DOHH2 (cell line): ENCODE results near the gene CEP295NL.

Experiments used
- H3F3A ChIP-seq: fragments of 200-600 bp; sonication (generic), shearing (Covaris generic); 2 replicates; pipeline ENCODE4 v1.6.0; 2016; ENCODE audit warnings: antibody characterized with exemption, mild to moderate bottlenecking; ENCODE audit not compliant: control insufficient read depth, insufficient read depth
- H3K27ac ChIP-seq: fragments of 200-600 bp; sonication (generic); 2 replicates; pipeline ENCODE4 v1.5.1; 2014; ENCODE audit warnings: low read depth, mild to moderate bottlenecking, low read length, moderate library complexity
- H3K27me3 ChIP-seq: fragments of 200-600 bp; sonication (generic); 2 replicates; pipeline ENCODE4 v1.6.1; 2014; ENCODE audit warnings: mild to moderate bottlenecking, low read length, mixed read lengths; ENCODE audit not compliant: control insufficient read depth
- H3K36me3 ChIP-seq: fragments of 200-600 bp; sonication (generic); 2 replicates; pipeline ENCODE4 v1.6.1; 2014; ENCODE audit warnings: mild to moderate bottlenecking, low read length, moderate library complexity, mixed read lengths; ENCODE audit not compliant: control insufficient read depth
- H3K4me1 ChIP-seq: fragments of 200-600 bp; sonication (generic); 2 replicates; pipeline ENCODE4 v1.6.1; 2014; ENCODE audit warnings: mild to moderate bottlenecking, low read length, mixed read lengths; ENCODE audit not compliant: control insufficient read depth
- H3K4me2 ChIP-seq: fragments of 200-600 bp; sonication (generic); 2 replicates; pipeline ENCODE4 v1.6.0; 2014; ENCODE audit warnings: mild to moderate bottlenecking, low read length, moderate library complexity
- H3K4me3 ChIP-seq: fragments of 200-600 bp; sonication (generic); 2 replicates; pipeline ENCODE4 v1.5.1; 2014; ENCODE audit warnings: mild to moderate bottlenecking, low read length, mixed read lengths
- H3K79me2 ChIP-seq: fragments of 200-600 bp; sonication (generic); 2 replicates; pipeline ENCODE4 v1.6.1; 2014; ENCODE audit warnings: mild to moderate bottlenecking, low read length, mixed read lengths; ENCODE audit not compliant: control insufficient read depth
- H3K9me2 ChIP-seq: fragments of 200-600 bp; sonication (generic); replicated peaks from 2 replicates; pipeline ENCODE4 v1.6.1; 2014; ENCODE audit warnings: mild to moderate bottlenecking, low read length, mixed read lengths; ENCODE audit not compliant: control insufficient read depth
- H3K9me3 ChIP-seq: fragments of 200-600 bp; sonication (generic); 2 replicates; pipeline ENCODE4 v1.6.1; 2014; ENCODE audit warnings: antibody characterized with exemption, low read length, mixed read lengths; ENCODE audit not compliant: control insufficient read depth, insufficient read depth
- H4K20me1 ChIP-seq: fragments of 200-600 bp; sonication (generic); 2 replicates; pipeline ENCODE4 v1.6.0; 2014; ENCODE audit warnings: low read depth, mild to moderate bottlenecking, antibody characterized with exemption, low read length, moderate library complexity; ENCODE audit not compliant: control insufficient read depth, insufficient read depth
- CTCF ChIP-seq: fragments of 200-600 bp; sonication (generic); IDR thresholded peaks from one replicate; pipeline ENCODE4 v1.5.1; 2014; ENCODE audit warnings: antibody characterized with exemption, mild to moderate bottlenecking, low read depth, low read length; ENCODE audit not compliant: poor library complexity, severe bottlenecking
- EZH2phosphoT487 ChIP-seq: fragments of 200-600 bp; sonication (generic); IDR thresholded peaks from 2 replicates; pipeline ENCODE4 v1.6.1; 2017; ENCODE audit warnings: borderline replicate concordance, mild to moderate bottlenecking, antibody characterized with exemption, low read length, moderate library complexity, mixed read lengths

The CEP295NL gene

DNA sequence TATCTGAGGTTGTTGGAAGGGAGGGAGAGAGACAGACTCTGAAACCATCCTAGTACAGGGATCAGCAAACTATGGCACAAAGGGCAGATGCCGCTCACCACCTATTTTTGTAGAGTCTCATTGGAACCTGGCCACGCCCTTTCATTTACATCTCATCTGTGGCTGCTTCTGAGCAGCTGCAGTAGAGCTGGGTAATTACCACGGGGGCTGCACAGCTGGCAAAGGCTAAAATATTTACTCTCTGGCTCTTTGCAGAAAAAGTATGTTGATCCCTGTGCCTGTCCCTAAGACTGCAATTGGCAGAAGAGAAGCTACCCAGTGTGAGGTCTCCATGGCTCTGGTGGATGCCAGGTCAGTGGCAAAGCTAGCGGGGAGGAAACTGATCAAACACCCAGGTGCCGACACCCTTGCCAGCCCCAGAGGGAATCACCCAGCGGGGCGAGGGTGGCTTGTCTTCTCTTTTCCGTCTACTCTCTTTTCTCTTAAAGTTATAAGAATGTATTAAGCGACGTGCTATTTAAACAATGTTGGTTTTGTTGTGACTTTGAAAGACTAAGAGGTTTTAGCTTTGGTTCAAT lies 14.0 kb downstream of the CEP295NL start:
- Histone ChIP-seq H3K27me3 (peaks cover 36% of the 10 kb centered on the region), H3K4me1 (peaks cover 4% of the 10 kb centered on the region; the same call in 1 of the 2 replicates), H3K4me2 (no peak overlapping the region), H3K9me3 (no peaks in the 10 kb centered on the region), H3K36me3 (no peaks in the 10 kb centered on the region), H3K79me2 (no peaks in the 10 kb centered on the region), H3K4me3 (no peak overlapping the region), H4K20me1 (no peaks in the 10 kb centered on the region), H3K9me2 (no peaks in the 10 kb centered on the region), H3F3A (no peaks in the 10 kb centered on the region), H3K27ac (no peak overlapping the region)
- TF ChIP-seq EZH2phosphoT487 (no peak), CTCF (no peak)

DNA sequence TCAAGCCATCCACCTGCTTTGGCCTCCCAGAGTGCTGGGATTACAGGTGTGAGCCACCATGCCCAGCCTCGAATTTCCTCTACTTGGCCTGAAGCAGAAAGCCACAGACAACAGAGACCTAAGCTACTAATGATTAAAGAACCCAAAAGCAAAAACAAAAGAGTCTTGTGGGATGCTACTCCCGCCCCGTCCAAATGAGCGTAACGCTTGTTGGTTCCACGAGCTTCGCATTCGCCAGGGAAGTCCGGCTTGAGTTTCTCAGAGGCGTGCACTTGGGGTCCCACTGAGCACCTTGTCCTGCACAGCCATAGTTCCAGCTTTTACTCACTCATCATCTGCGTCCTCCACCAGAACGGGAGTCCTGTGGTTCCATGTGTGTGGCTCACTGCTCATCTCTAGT lies 16.0 kb downstream of the CEP295NL start:
- TF ChIP-seq CTCF, result no peak
- no peak for TF ChIP-seq EZH2phosphoT487
- H3K4me3 ChIP-seq, result no peak overlapping the region
- H3K27me3 ChIP-seq, result peaks cover 36% of the 10 kb centered on the region
- no peaks in the 10 kb centered on the region for H3K79me2 ChIP-seq
- no peaks in the 10 kb centered on the region for H4K20me1 ChIP-seq
- no peaks in the 10 kb centered on the region for H3K36me3 ChIP-seq
- H3K27ac ChIP-seq, result no peak overlapping the region
- peaks cover 4% of the 10 kb centered on the region; the same call in 1 of the 2 replicates for H3K4me1 ChIP-seq
- H3F3A ChIP-seq, result no peaks in the 10 kb centered on the region
- H3K9me3 ChIP-seq, result no peaks in the 10 kb centered on the region
- no peak overlapping the region for H3K4me2 ChIP-seq
- H3K9me2 ChIP-seq, result no peaks in the 10 kb centered on the region

DNA sequence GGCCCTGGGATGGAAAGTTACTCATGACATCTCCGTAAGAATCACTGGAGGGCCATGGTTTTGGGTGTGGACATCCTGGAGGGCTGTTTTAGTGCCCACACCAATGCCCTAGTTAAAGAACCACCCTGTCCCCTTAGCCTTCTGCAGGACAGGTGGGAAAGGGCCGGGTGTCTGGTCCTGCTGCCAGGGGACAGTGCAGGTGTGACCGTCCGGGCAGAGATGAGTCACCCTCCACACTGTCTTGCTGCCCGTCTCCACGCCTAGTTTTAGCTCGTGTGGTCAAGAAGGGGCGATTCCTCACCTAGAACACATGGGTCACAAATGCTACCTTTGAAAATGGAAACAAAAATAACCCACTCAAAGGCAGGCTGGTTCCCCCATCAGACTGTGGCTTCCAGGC lies 17.0 kb downstream of the CEP295NL start:
- no peaks in the 10 kb centered on the region for H3K79me2 ChIP-seq
- H3K9me2 ChIP-seq, result no peaks in the 10 kb centered on the region
- no peak for TF ChIP-seq CTCF
- TF ChIP-seq EZH2phosphoT487, result no peak
- peaks cover 32% of the 10 kb centered on the region for H3K27me3 ChIP-seq
- no peak overlapping the region for H3K27ac ChIP-seq
- no peak overlapping the region for H3K4me2 ChIP-seq
- H4K20me1 ChIP-seq, result no peaks in the 10 kb centered on the region
- no peaks in the 10 kb centered on the region for H3K9me3 ChIP-seq
- H3F3A ChIP-seq, result no peaks in the 10 kb centered on the region
- H3K4me1 ChIP-seq, result peaks cover 4% of the 10 kb centered on the region; the same call in 1 of the 2 replicates
- no peak overlapping the region for H3K4me3 ChIP-seq
- no peaks in the 10 kb centered on the region for H3K36me3 ChIP-seq
